GM12878 (cell line): ENCODE results near the gene GNAQ. TPM values are rescaled to one million over a fixed set of nuclear protein-coding genes. Genes with fewer than 3 reads are reported as not detected.

ENCODE experiments used
- ATAC-seq: fragments of 200-7000 bp; cut with Tn5 transposase; 3 replicates; pipeline ENCODE4 v1.9.1; 2020; ENCODE audit warnings: mild to moderate bottlenecking, moderate library complexity
- BruUV-seq: library from RNA; stranded (reverse); fragments of 400-500 nt; replicated peaks from 2 replicates; lab custom pipeline; 2021; lab: Mats Ljungman, UMichigan
- CTCF ChIA-PET: fragments of 300-600 bp; sonication (Branson Sonifier 250); formaldehyde crosslinking; extraction: SDS; loops from one replicate; lab custom pipeline; 2021; ENCODE audit warnings: inconsistent platforms; lab: Yijun Ruan, JAX
- POLR2A ChIA-PET: fragments of 350-600 bp; formaldehyde crosslinking; extraction: SDS; loops from one replicate; lab custom pipeline; 2021; ENCODE audit warnings: inconsistent platforms; lab: Charles Lee
- RAD21 ChIA-PET: fragments of 300-600 bp; sonication (Branson Sonifier 250); formaldehyde crosslinking; loops from one replicate; lab custom pipeline; 2023; ENCODE audit warnings: antibody characterized with exemption; ENCODE audit not compliant: unreplicated experiment; lab: Charles Lee
- SMC1A ChIA-PET: fragments of 300-600 bp; sonication (Branson Sonifier 250); formaldehyde crosslinking; loops from one replicate; lab custom pipeline; 2023; ENCODE audit not compliant: unreplicated experiment, uncharacterized antibody; lab: Charles Lee
- DNase-seq: peaks from one replicate; pipeline ENCODE4 v3.0.0-alpha.2; 2011; ENCODE audit warnings: low read depth, low spot score
- FAIRE-seq: peaks from 3 replicates; lab custom pipeline; 2011; peaks lifted over from hg19 to GRCh38; lab: Jason Lieb, UNC
- H2AFZ ChIP-seq: 2 replicates; pipeline ENCODE4 v1.6.0; 2011; ENCODE audit warnings: low read depth, low read length, control low read depth; ENCODE audit not compliant: control insufficient read depth
- H3K27ac ChIP-seq: 2 replicates; pipeline ENCODE4 v1.5.1; 2011; ENCODE audit warnings: control low read depth; ENCODE audit not compliant: control insufficient read depth, insufficient read depth
- H3K27me3 ChIP-seq, 2 experiments: replicated peaks in 1 of 2; 2 replicates each; pipeline versions ENCODE4 v1.6.0 to v1.6.1; 2011; ENCODE audit warnings: low read length in 1 of 2; ENCODE audit not compliant: control insufficient read depth in 2 of 2, insufficient read depth in 2 of 2
- H3K36me3 ChIP-seq, 2 experiments: 2 replicates each; pipeline ENCODE4 v1.5.1; 2011; ENCODE audit warnings: low read length in 1 of 2; ENCODE audit not compliant: control insufficient read depth in 2 of 2, insufficient read depth in 2 of 2
- H3K4me1 ChIP-seq: 2 replicates; pipeline ENCODE4 v1.6.1; 2011; ENCODE audit warnings: mild to moderate bottlenecking, low read length, moderate library complexity, mixed read lengths; ENCODE audit not compliant: control insufficient read depth, insufficient read depth
- H3K4me2 ChIP-seq: 2 replicates; pipeline ENCODE4 v1.6.0; 2011; ENCODE audit warnings: control low read depth; ENCODE audit not compliant: control insufficient read depth, insufficient read depth
- H3K4me3 ChIP-seq: fragments of 200-600 bp; sonication (generic); 2 replicates; pipeline ENCODE4 v1.5.1; 2016
- H3K79me2 ChIP-seq: 2 replicates; pipeline ENCODE4 v1.6.0; 2011; ENCODE audit warnings: low read length; ENCODE audit not compliant: control insufficient read depth, insufficient read depth
- H3K9ac ChIP-seq: 2 replicates; pipeline ENCODE4 v1.8.0; 2011; ENCODE audit warnings: low read length, control low read depth, mixed read lengths; ENCODE audit not compliant: control insufficient read depth, insufficient read depth
- H3K9me3 ChIP-seq: replicated peaks from 3 replicates; pipeline ENCODE4 v1.5.1; 2011; ENCODE audit warnings: mild to moderate bottlenecking, low read length; ENCODE audit not compliant: control insufficient read depth, insufficient read depth
- H4K20me1 ChIP-seq: 2 replicates; pipeline ENCODE4 v1.6.0; 2011; ENCODE audit not compliant: control insufficient read depth, insufficient read depth
- CREM ChIP-seq: IDR thresholded peaks from 2 replicates; pipeline ENCODE4 v1.6.1; 2014; ENCODE audit warnings: antibody characterized with exemption, low read depth
- JUND ChIP-seq: IDR thresholded peaks from 2 replicates; pipeline ENCODE4 v1.6.1; 2012; ENCODE audit warnings: low read depth, mild to moderate bottlenecking, low read length, improper control_type of control experiment, moderate library complexity
- KAT2A ChIP-seq: conservative IDR thresholded peaks from 2 replicates; pipeline ENCODE4 v1.6.1; 2011; ENCODE audit warnings: low read depth, low read length; ENCODE audit not compliant: control insufficient read depth
- RFX5 ChIP-seq: IDR thresholded peaks from 2 replicates; pipeline ENCODE4 v1.6.1; 2011; ENCODE audit warnings: low read depth, low read length, improper control_type of control experiment
- WGBS: methylation state at CpG from one replicate; pipeline ENCODE4 v1.1.6; 2016; ENCODE audit warnings: low lambda C conversion rate; ENCODE audit not compliant: insufficient replicate concordance, insufficient coverage; ENCODE audit errors: missing lambda C conversion rate; 5-methylcytosine and 5-hydroxymethylcytosine counted together
- in situ Hi-C: fragments of 300-500 bp; cut with MboI; formaldehyde crosslinking; loops from 9 replicates; pipeline ENCODE4 v1.14.3; 2018; ENCODE audit warnings: mixed read lengths
- intact Hi-C: fragments of 100-400 bp; cut with micrococcal nuclease; formaldehyde crosslinking; loops from one replicate; pipeline ENCODE4 v1.14.2; 2022; ENCODE audit not compliant: unreplicated experiment
- polyA plus RNA-seq, 11 experiments: library from polyadenylated mRNA; depleted of rRNA in 4 of 11; unstranded in 6 of 11; stranded (reverse) in 5 of 11; fragments of >200 nt; fragmentation: Nextera tagmentation in 4 of 11; fragmentation: Illumina TruSeq in 1 of 11; extraction: Ambion mirVana in 4 of 11; extraction: Trizol in 1 of 11; gene quantifications; 1 replicate in 1 of 11; 2 replicates in 10 of 11; pipeline versions ENCODE4 v1.2.1 to v1.2.3, GENCODE V29; 2011 to 2016; ENCODE audit warnings: inconsistent platforms in 2 of 11, missing spikeins in 2 of 11, low read depth in 1 of 11
- total RNA-seq, 4 experiments: library from RNA; depleted of rRNA in 3 of 4; stranded (reverse); fragments of >200 nt in 3 of 4; fragmentation: Illumina TruSeq in 1 of 4; extraction: Trizol in 1 of 4; gene quantifications; 2 replicates each; pipeline versions ENCODE4 v1.2.1 to v1.2.3, GENCODE V29; 2013 to 2021
- TF ChIP-seq, protein P1 (sequence below): fragments of 450-650 bp; IDR thresholded peaks from 2 replicates; pipeline ENCODE4 v1.6.1; 2016; ENCODE audit warnings: mild to moderate bottlenecking
- TF ChIP-seq, protein P2 (sequence below): fragments of 450-650 bp; formaldehyde crosslinking; IDR thresholded peaks from 2 replicates; pipeline ENCODE4 v1.4.0; 2022; ENCODE audit warnings: mild to moderate bottlenecking, moderate library complexity

GNAQ gene
- total and polyA plus RNA-seq, 10 of the 15 experiments (the other 5 are each of a cell fraction or from before 2014, with no cell fraction given) = 0.15 to 47.2 (median 0.49) TPM

- no peaks in the 10 kb centered on the region for H3K36me3 ChIP-seq
- TF ChIP-seq, protein P1, sequence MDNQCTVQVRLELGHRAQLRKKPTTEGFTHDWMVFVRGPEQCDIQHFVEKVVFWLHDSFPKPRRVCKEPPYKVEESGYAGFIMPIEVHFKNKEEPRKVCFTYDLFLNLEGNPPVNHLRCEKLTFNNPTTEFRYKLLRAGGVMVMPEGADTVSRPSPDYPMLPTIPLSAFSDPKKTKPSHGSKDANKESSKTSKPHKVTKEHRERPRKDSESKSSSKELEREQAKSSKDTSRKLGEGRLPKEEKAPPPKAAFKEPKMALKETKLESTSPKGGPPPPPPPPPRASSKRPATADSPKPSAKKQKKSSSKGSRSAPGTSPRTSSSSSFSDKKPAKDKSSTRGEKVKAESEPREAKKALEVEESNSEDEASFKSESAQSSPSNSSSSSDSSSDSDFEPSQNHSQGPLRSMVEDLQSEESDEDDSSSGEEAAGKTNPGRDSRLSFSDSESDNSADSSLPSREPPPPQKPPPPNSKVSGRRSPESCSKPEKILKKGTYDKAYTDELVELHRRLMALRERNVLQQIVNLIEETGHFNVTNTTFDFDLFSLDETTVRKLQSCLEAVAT = no peak
- no peak for TF ChIP-seq CREM
- no peak for TF ChIP-seq JUND
- TF ChIP-seq, protein P2, sequence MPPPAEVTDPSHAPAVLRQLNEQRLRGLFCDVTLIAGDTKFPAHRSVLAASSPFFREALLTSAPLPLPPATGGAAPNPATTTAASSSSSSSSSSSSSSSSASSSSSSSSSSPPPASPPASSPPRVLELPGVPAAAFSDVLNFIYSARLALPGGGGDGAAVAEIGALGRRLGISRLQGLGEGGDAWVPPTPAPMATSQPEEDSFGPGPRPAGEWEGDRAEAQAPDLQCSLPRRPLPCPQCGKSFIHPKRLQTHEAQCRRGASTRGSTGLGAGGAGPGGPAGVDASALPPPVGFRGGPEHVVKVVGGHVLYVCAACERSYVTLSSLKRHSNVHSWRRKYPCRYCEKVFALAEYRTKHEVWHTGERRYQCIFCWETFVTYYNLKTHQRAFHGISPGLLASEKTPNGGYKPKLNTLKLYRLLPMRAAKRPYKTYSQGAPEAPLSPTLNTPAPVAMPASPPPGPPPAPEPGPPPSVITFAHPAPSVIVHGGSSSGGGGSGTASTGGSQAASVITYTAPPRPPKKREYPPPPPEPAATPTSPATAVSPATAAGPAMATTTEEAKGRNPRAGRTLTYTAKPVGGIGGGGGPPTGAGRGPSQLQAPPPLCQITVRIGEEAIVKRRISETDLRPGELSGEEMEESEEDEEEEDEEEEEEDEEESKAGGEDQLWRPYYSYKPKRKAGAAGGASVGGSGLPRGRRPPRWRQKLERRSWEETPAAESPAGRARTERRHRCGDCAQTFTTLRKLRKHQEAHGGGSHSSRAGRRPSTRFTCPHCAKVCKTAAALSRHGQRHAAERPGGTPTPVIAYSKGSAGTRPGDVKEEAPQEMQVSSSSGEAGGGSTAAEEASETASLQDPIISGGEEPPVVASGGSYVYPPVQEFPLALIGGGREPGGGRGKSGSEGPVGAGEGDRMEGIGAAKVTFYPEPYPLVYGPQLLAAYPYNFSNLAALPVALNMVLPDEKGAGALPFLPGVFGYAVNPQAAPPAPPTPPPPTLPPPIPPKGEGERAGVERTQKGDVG (CRISPR knock-in tag) = no peak
- no peak for TF ChIP-seq RFX5
- TF ChIP-seq KAT2A = no peak
- no peaks in the 10 kb centered on the region for H3K79me2 ChIP-seq
- H3K9me3 ChIP-seq = no peaks in the 10 kb centered on the region
- ChIA-PET SMC1A (interaction anchor here (0.6 to 3.3 kb wide), 17 partner anchors 8 to 144 kb away, joined by 3 to 13 read pairs (median 4); no protein-coding TSS in a partner anchor), CTCF (interaction anchor here (0.7 to 2.2 kb wide), 2 partner anchors 50 to 530 kb away, joined by 3 to 5 read pairs; no protein-coding TSS in a partner anchor), POLR2A (interaction anchor here (0.8 to 3.3 kb wide), 4 partner anchors 10 to 155 kb away, joined by 3 to 21 read pairs (median 6); no protein-coding TSS in a partner anchor), RAD21 (interaction anchor here (0.7 to 1.2 kb wide), 4 partner anchors 10 to 144 kb away, joined by 3 to 5 read pairs (median 4); no protein-coding TSS in a partner anchor)
- no peak overlapping the region for H3K9ac ChIP-seq
- intact Hi-C loops = loop anchor here (10.0 kb wide), 1 partner anchor 61 kb away; no protein-coding TSS in a partner anchor
- WGBS = 9% methylated on average over 1 of the region's 1 CpG
- H3K27me3 ChIP-seq = no peaks in the 10 kb centered on the region; a peak in 1 of 4 replicates
- no peak overlapping the region for H2AFZ ChIP-seq
- in situ Hi-C loops = no loop called here
- no peak overlapping the region for H3K27ac ChIP-seq
- BruUV-seq = no TSS peak
- no peak overlapping the region for H3K4me3 ChIP-seq
- no peak for DNase-seq
- H4K20me1 ChIP-seq = no peaks in the 10 kb centered on the region
- no peak for FAIRE-seq
- no peaks in the 10 kb centered on the region for H3K4me1 ChIP-seq
- no peak for ATAC-seq
- H3K4me2 ChIP-seq = no peak overlapping the region
These were observed 45.6 kb downstream of the GNAQ start for GRCh38 chr9:77985996-77986395.
